ENCODE measurements around the gene IRF4. TPM values are rescaled to one million over a fixed set of nuclear protein-coding genes. Genes with fewer than 3 reads are reported as not detected.
"Not testable (repeated sequence)": the region's sequence is repeated elsewhere in the genome, so short reads cannot be mapped to it uniquely, and the experiment has no call there.

Gene IRF4
- total RNA-seq, 4 donors from 2014 or later, result 0.54 to 2.3 (median 1.3) TPM

GRCh38 chr6:374956-375355 lies 16.6 kb upstream of the IRF4 start:
- 70 to 76% methylated on average over 8 of the region's 8 CpGs for WGBS, 2 donors
- DNase-seq, result no peak
- intact Hi-C loops (cut with DNase I), result no loop called here

GRCh38 chr6:376827-377640 lies 14.5 kb upstream of the IRF4 start:
- intact Hi-C loops (cut with DNase I), result no loop called here
- Histone ChIP-seq H3K27me3 (peaks cover 5% of the 10 kb centered on the region), H3K36me3 (no peaks in the 10 kb centered on the region), H3K9me3 (no peaks in the 10 kb centered on the region), H3K27ac (no peak overlapping the region), H3K4me3 (replicated peaks in 1 of 3) (no peak overlapping the region), H3K4me1 (peaks cover 18 to 24% of the 10 kb centered on the region in 2 donors)
- no peak for DNase-seq
- WGBS, 2 donors, result 81% methylated on average over 10 of the region's 10 CpGs
- TF ChIP-seq CTCF (IDR thresholded peaks at IDR 0.05), result no peak
- no peak for TF ChIP-seq POLR2A (IDR thresholded peaks at IDR 0.05)

More at GRCh38 chr6:374956-375355, 16.6 kb upstream of the IRF4 start:
- H3K36me3 ChIP-seq, result no peaks in the 10 kb centered on the region
- peak overlapping the region in 2 of 3 donors; percentile 4 to 5 for H3K27ac ChIP-seq
- peaks cover 5% of the 10 kb centered on the region for H3K27me3 ChIP-seq
- H3K4me3 ChIP-seq (replicated peaks in 1 of 3), result no peak overlapping the region
- no peak for TF ChIP-seq CTCF (IDR thresholded peaks at IDR 0.05)
- TF ChIP-seq POLR2A (IDR thresholded peaks at IDR 0.05), result no peak
- H3K4me1 ChIP-seq, result peaks cover 18 to 24% of the 10 kb centered on the region in 2 donors
- no peaks in the 10 kb centered on the region for H3K9me3 ChIP-seq

- 84 to 87% methylated on average over 13 of the region's 13 CpGs for WGBS, 2 donors
Measured at GRCh38 chr6:377641-378020, 13.9 kb upstream of the IRF4 start.

GRCh38 chr6:378090-378957 lies 13.2 kb upstream of the IRF4 start:
- Histone ChIP-seq H3K4me3 (replicated peaks in 1 of 3) (no peak overlapping the region), H3K27ac (no peak overlapping the region), H3K4me1 (peaks cover 17 to 19% of the 10 kb centered on the region in 2 donors), H3K9me3 (no peaks in the 10 kb centered on the region), H3K36me3 (no peaks in the 10 kb centered on the region), H3K27me3 (peaks cover 5% of the 10 kb centered on the region)
- WGBS, 2 donors, result 88% methylated on average over 24 of the region's 24 CpGs
- TF ChIP-seq CTCF (IDR thresholded peaks at IDR 0.05), result no peak
- TF ChIP-seq POLR2A (IDR thresholded peaks at IDR 0.05), result no peak
- DNase-seq, result no peak
- intact Hi-C loops (cut with DNase I), result no loop called here

More at GRCh38 chr6:377641-378020, 13.9 kb upstream of the IRF4 start:
- H3K27me3 ChIP-seq; H3K27ac ChIP-seq; intact Hi-C loops (cut with DNase I); DNase-seq; H3K36me3 ChIP-seq; H3K4me3 ChIP-seq (replicated peaks in 1 of 3); H3K9me3 ChIP-seq: not testable (repeated sequence)
- peaks cover 18 to 24% of the 10 kb centered on the region in 2 donors for H3K4me1 ChIP-seq

GRCh38 chr6:378958-379409 lies 12.6 kb upstream of the IRF4 start:
- WGBS, 2 donors, result 80 to 83% methylated on average over 11 of the region's 11 CpGs
- no peak overlapping the region for H3K4me3 ChIP-seq (replicated peaks in 1 of 3)
- intact Hi-C loops (cut with DNase I), result no loop called here
- H3K27me3 ChIP-seq, result peaks cover 5% of the 10 kb centered on the region
- no peak for TF ChIP-seq POLR2A (IDR thresholded peaks at IDR 0.05)
- TF ChIP-seq CTCF (IDR thresholded peaks at IDR 0.05), result no peak
- H3K36me3 ChIP-seq, result no peaks in the 10 kb centered on the region
- no peak for DNase-seq
- H3K4me1 ChIP-seq, result peaks cover 11 to 13% of the 10 kb centered on the region in 2 donors
- no peak overlapping the region for H3K27ac ChIP-seq
- H3K9me3 ChIP-seq, result no peaks in the 10 kb centered on the region
